GM23248 (cell line): Measurements from ENCODE around the gene NLRP8.

Experiments
- EZH2 ChIP-seq: fragments of 200-600 bp; sonication (generic); IDR thresholded peaks from 2 replicates; pipeline ENCODE4 v1.6.1; 2018; ENCODE audit warnings: antibody characterized with exemption, mild to moderate bottlenecking; ENCODE audit not compliant: insufficient read depth, poor library complexity, severe bottlenecking
- EZH2phosphoT487 ChIP-seq: fragments of 200-600 bp; sonication (generic); IDR thresholded peaks from 2 replicates; pipeline ENCODE4 v1.6.1; 2018; ENCODE audit warnings: antibody characterized with exemption, moderate library complexity, mild to moderate bottlenecking, low read depth; ENCODE audit not compliant: insufficient read depth

- TF ChIP-seq EZH2 (no peak), EZH2phosphoT487 (no peak)
Observed at GRCh38 chr19:56014765-56015164, 67.1 kb downstream of the NLRP8 start.
